ENCODE results near the gene HSBP1. TPM values are rescaled to one million over a fixed set of nuclear protein-coding genes. Genes with fewer than 3 reads are reported as not detected.

HSBP1 gene
- total and polyA plus RNA-seq, 9 of the 15 experiments (the other 6 are each of a cell fraction or from before 2014, with no cell fraction given): 84.9 to 677 (median 204) TPM

DNA sequence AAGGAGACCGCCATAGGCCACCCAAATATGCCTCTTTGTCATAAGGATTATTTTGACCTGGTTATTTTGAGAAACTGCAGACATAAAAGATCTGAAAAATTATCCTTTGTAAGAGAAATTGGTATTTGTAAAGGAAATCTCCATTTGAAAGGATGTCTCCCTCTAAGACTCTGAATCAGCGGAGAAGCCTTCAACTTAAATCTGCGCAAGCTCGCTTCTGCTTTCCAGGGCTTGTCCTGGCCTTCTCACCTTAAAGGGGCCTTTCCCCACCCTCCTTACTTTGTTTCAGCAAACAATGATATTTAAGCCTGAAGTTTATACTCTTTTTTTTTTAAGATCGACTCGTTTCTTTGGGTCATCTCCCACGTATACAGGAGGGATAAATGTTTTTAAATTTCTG is 34.5 kb downstream of the HSBP1 start:
- Histone ChIP-seq H3K9me3 (replicated peaks; ENCODE audit: control insufficient read depth, insufficient read depth, low read depth, low read length) (0 out of 2 replicates have a peak, but pooled peaks cover 4% of the 10 kb centered on the region), H3K9me1 (ENCODE audit: control insufficient read depth, insufficient read depth, low read length) (no peaks in the 10 kb centered on the region), H4K20me1 (replicated peaks; ENCODE audit: control insufficient read depth, insufficient read depth, low read length) (no peaks in the 10 kb centered on the region), H2AFZ (ENCODE audit: low read depth, low read length) (no peak overlapping the region), H3K27me3 (ENCODE audit: control insufficient read depth in 2 of 2, insufficient read depth in 2 of 2, low read length in 2 of 2) (peaks cover 51 to 58% of the 10 kb centered on the region in 2 experiments), H3K36me3 (ENCODE audit: control insufficient read depth, insufficient read depth, low read length) (no peaks in the 10 kb centered on the region), H3K9ac (ENCODE audit: insufficient read depth in 1 of 2, low read depth in 2 of 2, low read length in 2 of 2) (no peak overlapping the region), H3K4me3 (no peak overlapping the region), H3K27ac (ENCODE audit: extremely low read depth, low read depth, low read length) (no peak overlapping the region), H3K79me2 (ENCODE audit: control insufficient read depth, insufficient read depth, low read length) (no peaks in the 10 kb centered on the region), H3K4me2 (ENCODE audit: insufficient read depth, low read length) (no peak overlapping the region), H3K4me1 (replicated peaks in 1 of 2; ENCODE audit: control insufficient read depth in 2 of 2, insufficient read depth in 2 of 2, low read length in 2 of 2) (no peaks in the 10 kb centered on the region)
- intact Hi-C loops (cut with micrococcal nuclease): no loop called here
- no TSS peak for BruUV-seq (replicated peaks)
- ChIA-PET POLR2A (interaction anchor here (1.9 kb wide), 1 partner anchor 9 kb away, joined by 5 read pairs; no protein-coding TSS in a partner anchor), CTCF (ENCODE audit: low intra/inter-chr PET ratio) (no interaction called here)
- in situ Hi-C loops (cut with MboI): no loop called here
- WGBS (ENCODE audit: insufficient coverage, low coverage, missing lambda C conversion rate): 14% methylated on average over 7 of the region's 7 CpGs
- FAIRE-seq (no peak), ATAC-seq (no peak), DNase-seq (ENCODE audit: extremely low read depth in 1 of 4, low spot score in 3 of 4) (no peak)
- TF ChIP-seq ZNF584 (CRISPR knock-in tag; IDR thresholded peaks at IDR 0.05; ENCODE audit: low read depth) (no peak), HDAC3 (IDR thresholded peaks at IDR 0.05; ENCODE audit: borderline replicate concordance, partially characterized antibody) (no peak), ZNF165 (CRISPR knock-in tag; IDR thresholded peaks at IDR 0.05; ENCODE audit: borderline replicate concordance) (no peak), EWSR1 (IDR thresholded peaks at IDR 0.05; ENCODE audit: borderline replicate concordance, low read depth, partially characterized antibody) (no peak), NR2F6 (CRISPR knock-in tag; IDR thresholded peaks at IDR 0.05) (no peak), SRSF3 (IDR thresholded peaks at IDR 0.05; ENCODE audit: insufficient read depth, low read length) (no peak), SLC30A9 (CRISPR knock-in tag; IDR thresholded peaks at IDR 0.05) (no peak), HOXB6 (CRISPR knock-in tag; IDR thresholded peaks at IDR 0.05; ENCODE audit: borderline replicate concordance) (no peak)

Measured in K562 (cell line).